ENCODE results near the gene SZT2.

Gene SZT2

GRCh38 chr1:43389326-43390313 is at the start of gene SZT2, which contains the start of gene MED8:
Gene SZT2 (plus strand): TSS chr1:43389899. CDS start chr1:43389969, 70 bp downstream.
Gene MED8 (minus strand): TSS chr1:43389800. CDS start chr1:43389764, 36 bp downstream.
- peak; percentile 94 for DNase-seq

GRCh38 chr1:43340559-43340958 is 49.1 kb upstream of the SZT2 start:
- DNase-seq, result no peak

- DNase-seq, result no peak
Measured at GRCh38 chr1:43344267-43344850, 45.3 kb upstream of the SZT2 start.

GRCh38 chr1:43345120-43345519 is 44.6 kb upstream of the SZT2 start:
- no peak for DNase-seq

- no peak for DNase-seq
Measured at GRCh38 chr1:43346636-43347035, 43.1 kb upstream of the SZT2 start.

- no peak for DNase-seq
Measured at GRCh38 chr1:43348343-43348808, 41.3 kb upstream of the SZT2 start.

GRCh38 chr1:43348809-43349593 is 40.7 kb upstream of the SZT2 start:
- peak; percentile 91 for DNase-seq

- DNase-seq, result no peak
Measured at GRCh38 chr1:43349594-43350306, 39.9 kb upstream of the SZT2 start.

GRCh38 chr1:43350976-43351375 is 38.7 kb upstream of the SZT2 start:
- no peak for DNase-seq

GRCh38 chr1:43351421-43352350 is 38.0 kb upstream of the SZT2 start:
- DNase-seq, result no peak

GRCh38 chr1:43352351-43352705 is 37.4 kb upstream of the SZT2 start:
- no peak for DNase-seq

GRCh38 chr1:43352881-43353280 is 36.8 kb upstream of the SZT2 start:
- DNase-seq, result no peak

GRCh38 chr1:43354471-43354870 is 35.2 kb upstream of the SZT2 start:
- DNase-seq, result no peak

GRCh38 chr1:43354936-43355335 is 34.8 kb upstream of the SZT2 start:
- no peak for DNase-seq

GRCh38 chr1:43357251-43357650 is 32.4 kb upstream of the SZT2 start:
- no peak for DNase-seq

GRCh38 chr1:43358121-43358745 is 31.5 kb upstream of the SZT2 start:
- DNase-seq, result no peak

GRCh38 chr1:43358746-43359693 is 30.7 kb upstream of the SZT2 start, which contains the start of gene CDC20:
Gene CDC20 (plus strand): TSS chr1:43358981. CDS start chr1:43359216, 235 bp downstream.
- DNase-seq, result peak; percentile 94

GRCh38 chr1:43359696-43360095 is 30.0 kb upstream of the SZT2 start:
- no peak for DNase-seq

- no peak for DNase-seq
Measured at GRCh38 chr1:43360616-43361015, 29.1 kb upstream of the SZT2 start.

Data from CD4-positive, alpha-beta T cell treated with Interferon gamma for 1 hour (primary cell).